ENCODE results near the gene SPATA6L. TPM values are rescaled to one million over a fixed set of nuclear protein-coding genes. Genes with fewer than 3 reads are reported as not detected.

SPATA6L gene
- polyA plus RNA-seq, 1 of the 3 experiments (the other 2 are of a cell fraction), result 0.44 TPM

GRCh38 chr9:4706021-4706420 is 39.7 kb upstream of the SPATA6L start:
- ChIA-PET POLR2A (no interaction called here), CTCF (interaction anchor here (1.2 kb wide), 1 partner anchor 13 kb away, joined by 3 read pairs; no protein-coding TSS in a partner anchor)
- Histone ChIP-seq H3K9me3 (no peaks in the 10 kb centered on the region), H3K36me3 (replicated peaks in 1 of 2; ENCODE audit: control insufficient read depth in 1 of 2, insufficient read depth in 2 of 2, low read length in 1 of 2) (peaks cover 45 to 76% of the 10 kb centered on the region in 2 experiments), H3K4me1 (ENCODE audit: control insufficient read depth in 1 of 2, insufficient read depth in 2 of 2, low read depth in 1 of 2, low read length in 1 of 2) (no peaks in the 10 kb centered on the region), H3K27me3 (ENCODE audit: insufficient read depth) (no peaks in the 10 kb centered on the region), H3K27ac (ENCODE audit: low read depth in 2 of 2, low read length in 1 of 2) (no peak overlapping the region), H3K9ac (no peak overlapping the region), H3F3A (replicated peaks; ENCODE audit: insufficient read depth) (peaks cover 4% of the 10 kb centered on the region), H3K4me3 (ENCODE audit: low read depth in 2 of 2, low read length in 1 of 2) (no peak overlapping the region), H3K9me2 (no peaks in the 10 kb centered on the region), H3K79me2 (ENCODE audit: insufficient read depth) (no peaks in the 10 kb centered on the region), H3K4me2 (no peak overlapping the region), H2AFZ (ENCODE audit: low read depth) (no peak overlapping the region), H4K20me1 (ENCODE audit: insufficient read depth) (no peaks in the 10 kb centered on the region)
- no peak for TF ChIP-seq FOXJ3 (CRISPR knock-in tag; IDR thresholded peaks at IDR 0.05)
- TF ChIP-seq ELF1 (IDR thresholded peaks at IDR 0.05), result no peak
- no peak for TF ChIP-seq JUND (IDR thresholded peaks at IDR 0.05)
- TF ChIP-seq FOSL2 (IDR thresholded peaks at IDR 0.05; ENCODE audit: borderline replicate concordance, low read depth), result no peak
- TF ChIP-seq SIN3A (IDR thresholded peaks at IDR 0.05; ENCODE audit: borderline replicate concordance, low read depth, low read length), result no peak
- no peak for TF ChIP-seq IRF3 (IDR thresholded peaks at IDR 0.05; ENCODE audit: low read depth, low read length)
- TF ChIP-seq SMC3 (IDR thresholded peaks at IDR 0.05; ENCODE audit: low read depth, low read length), result no peak
- TF ChIP-seq MXI1 (IDR thresholded peaks at IDR 0.05; ENCODE audit: low read depth, low read length), result no peak
- TF ChIP-seq RAD21 (IDR thresholded peaks at IDR 0.05; ENCODE audit: low read length), result no peak
- TF ChIP-seq FOXM1 (IDR thresholded peaks at IDR 0.05; ENCODE audit: low read depth), result no peak
- no peak for TF ChIP-seq NFIC (IDR thresholded peaks at IDR 0.05; ENCODE audit: borderline replicate concordance)
- no peak for TF ChIP-seq TEAD4 (IDR thresholded peaks at IDR 0.05; ENCODE audit: borderline replicate concordance, insufficient read depth)
- no peak for TF ChIP-seq CHD2 (IDR thresholded peaks at IDR 0.05; ENCODE audit: low read length, partially characterized antibody)
- TF ChIP-seq MAX (IDR thresholded peaks at IDR 0.05; ENCODE audit: low read depth), result no peak
- TF ChIP-seq GABPA (IDR thresholded peaks at IDR 0.05; ENCODE audit: low read depth), result no peak
- no peak for TF ChIP-seq CTCF (IDR thresholded peaks at IDR 0.05)
- 82% methylated on average over 2 of the region's 2 CpGs for WGBS (ENCODE audit: low lambda C conversion rate)
- DNase-seq, result no peak

- no peaks in the 10 kb centered on the region for H3K79me2 ChIP-seq (ENCODE audit: insufficient read depth)
- no peak overlapping the region for H3K9ac ChIP-seq
- no peak for DNase-seq
- ChIA-PET POLR2A (no interaction called here), CTCF (interaction anchor here (1.3 kb wide), 1 partner anchor 17 kb away, joined by 3 read pairs; no protein-coding TSS in a partner anchor)
- no peak overlapping the region for H3K4me2 ChIP-seq
- no peaks in the 10 kb centered on the region for H3K9me3 ChIP-seq
- H3F3A ChIP-seq (replicated peaks; ENCODE audit: insufficient read depth), result peaks cover 9% of the 10 kb centered on the region
- no peak overlapping the region for H2AFZ ChIP-seq (ENCODE audit: low read depth)
- H3K27ac ChIP-seq (ENCODE audit: low read depth in 2 of 2, low read length in 1 of 2), result no peak overlapping the region
- WGBS (ENCODE audit: low lambda C conversion rate), result 88% methylated on average over 2 of the region's 2 CpGs
- H3K27me3 ChIP-seq (ENCODE audit: insufficient read depth), result no peaks in the 10 kb centered on the region
- H3K4me3 ChIP-seq (ENCODE audit: low read depth in 2 of 2, low read length in 1 of 2), result no peak overlapping the region
- H3K9me2 ChIP-seq, result no peaks in the 10 kb centered on the region
- no peaks in the 10 kb centered on the region for H4K20me1 ChIP-seq (ENCODE audit: insufficient read depth)
- no peaks in the 10 kb centered on the region for H3K4me1 ChIP-seq (ENCODE audit: control insufficient read depth in 1 of 2, insufficient read depth in 2 of 2, low read depth in 1 of 2, low read length in 1 of 2)
- H3K36me3 ChIP-seq (replicated peaks in 1 of 2; ENCODE audit: control insufficient read depth in 1 of 2, insufficient read depth in 2 of 2, low read length in 1 of 2), result peaks cover 48 to 81% of the 10 kb centered on the region in 2 experiments
- TF ChIP-seq FOSL2 (IDR thresholded peaks at IDR 0.05; ENCODE audit: borderline replicate concordance, low read depth) (no peak), CHD2 (IDR thresholded peaks at IDR 0.05; ENCODE audit: low read length, partially characterized antibody) (no peak), IRF3 (IDR thresholded peaks at IDR 0.05; ENCODE audit: low read depth, low read length) (no peak), TAF1 (IDR thresholded peaks at IDR 0.05; ENCODE audit: borderline replicate concordance, low read depth, low read length) (no peak), RAD21 (IDR thresholded peaks at IDR 0.05; ENCODE audit: low read length) (no peak), ZBTB33 (IDR thresholded peaks at IDR 0.05; ENCODE audit: borderline replicate concordance, low read depth) (no peak), GABPA (IDR thresholded peaks at IDR 0.05; ENCODE audit: low read depth) (no peak), NRF1 (IDR thresholded peaks at IDR 0.05; ENCODE audit: low read depth, low read length) (no peak), USF1 (IDR thresholded peaks at IDR 0.05; ENCODE audit: borderline replicate concordance, low read depth) (no peak), JUND (IDR thresholded peaks at IDR 0.05) (no peak), SIN3A (IDR thresholded peaks at IDR 0.05; ENCODE audit: borderline replicate concordance, low read depth, low read length) (no peak), POLR2AphosphoS5 (IDR thresholded peaks at IDR 0.05; ENCODE audit: low read depth, low read length) (no peak), RFX5 (IDR thresholded peaks at IDR 0.05; ENCODE audit: low read length) (no peak)
These were observed 37.8 kb upstream of the SPATA6L start for GRCh38 chr9:4704129-4704528.

Data from SK-N-SH (cell line).